Activated T-cell treated with anti-CD3 and anti-CD28 coated beads for 24 hours (primary cell): ENCODE results near the gene CXXC5.

ENCODE experiments used
- DNase-seq: peaks from one replicate; pipeline ENCODE4 v3.0.0-alpha.2; 2020; ENCODE audit warnings: low read depth

CXXC5 gene

DNA sequence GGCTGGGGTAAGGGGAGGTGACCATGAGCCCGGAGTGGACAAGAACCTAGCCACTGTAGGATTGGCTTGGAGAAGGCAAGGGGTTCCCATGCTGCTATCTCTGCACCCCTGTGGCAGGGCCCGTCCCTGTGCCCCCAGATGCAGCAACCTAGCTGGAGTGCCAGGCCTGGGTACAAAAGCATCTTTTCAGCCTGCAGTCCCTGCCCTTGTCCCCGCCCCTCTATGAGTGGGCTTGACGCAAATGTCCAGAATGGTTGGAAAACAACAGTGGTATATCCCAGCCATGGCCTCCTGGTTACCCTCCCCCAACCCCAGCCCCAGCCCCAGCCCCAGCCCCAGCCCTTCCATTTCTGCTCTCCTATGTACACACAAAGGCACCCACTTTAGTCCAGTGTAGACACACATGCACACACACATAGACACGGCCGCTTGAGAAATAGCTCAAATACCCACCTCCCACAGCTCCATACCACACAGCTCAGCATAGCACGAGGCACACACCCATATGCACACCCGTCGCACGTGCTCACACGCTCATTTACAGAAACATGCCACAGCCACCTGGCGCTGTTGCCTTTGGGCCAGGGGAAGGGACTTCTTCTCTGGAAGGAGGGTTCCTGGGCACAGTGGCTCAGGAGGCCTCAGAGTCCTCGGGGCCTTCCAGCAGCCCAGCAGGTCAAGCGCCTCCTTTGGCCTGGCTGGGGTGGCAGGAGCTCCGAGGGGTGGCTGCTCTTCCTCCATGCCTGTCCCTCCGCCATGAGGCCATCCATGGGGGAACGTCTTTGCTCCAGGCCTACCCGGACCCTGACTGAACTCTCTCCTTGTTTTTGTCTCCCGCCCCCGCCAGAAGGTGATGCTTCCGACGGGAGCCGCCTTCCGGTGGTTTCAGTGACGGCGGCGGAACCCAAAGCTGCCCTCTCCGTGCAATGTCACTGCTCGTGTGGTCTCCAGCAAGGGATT is 34.1 kb downstream of the CXXC5 start:
- DNase-seq, result no peak

DNA sequence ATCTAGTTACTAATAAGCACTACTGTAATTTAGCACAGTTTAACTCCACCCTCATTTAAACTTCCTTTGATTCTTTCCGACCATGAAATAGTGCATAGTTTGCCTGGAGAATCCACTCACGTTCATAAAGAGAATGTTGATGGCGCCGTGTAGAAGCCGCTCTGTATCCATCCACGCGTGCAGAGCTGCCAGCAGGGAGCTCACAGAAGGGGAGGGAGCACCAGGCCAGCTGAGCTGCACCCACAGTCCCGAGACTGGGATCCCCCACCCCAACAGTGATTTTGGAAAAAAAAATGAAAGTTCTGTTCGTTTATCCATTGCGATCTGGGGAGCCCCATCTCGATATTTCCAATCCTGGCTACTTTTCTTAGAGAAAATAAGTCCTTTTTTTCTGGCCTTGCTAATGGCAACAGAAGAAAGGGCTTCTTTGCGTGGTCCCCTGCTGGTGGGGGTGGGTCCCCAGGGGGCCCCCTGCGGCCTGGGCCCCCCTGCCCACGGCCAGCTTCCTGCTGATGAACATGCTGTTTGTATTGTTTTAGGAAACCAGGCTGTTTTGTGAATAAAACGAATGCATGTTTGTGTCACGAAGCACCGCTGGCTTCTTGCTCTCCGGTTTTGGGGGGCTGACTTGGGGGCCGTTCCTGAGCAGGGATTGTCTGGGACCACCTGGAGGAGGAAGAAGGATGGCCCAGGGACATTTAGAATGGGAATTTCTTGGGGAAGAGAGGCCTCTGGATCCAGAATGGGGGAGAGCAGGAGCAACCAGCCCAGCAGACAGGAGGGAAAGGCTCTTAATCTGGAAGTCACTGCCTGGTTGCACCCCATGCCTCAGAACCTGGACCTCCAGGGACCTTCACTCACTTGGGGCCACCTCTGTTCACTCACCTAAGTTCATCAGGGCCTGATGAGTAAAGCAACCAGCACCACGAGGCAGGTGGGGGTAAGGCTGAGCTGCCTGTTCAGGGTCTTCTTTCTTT is 35.4 kb downstream of the CXXC5 start:
- DNase-seq, result no peak

- DNase-seq, result no peak
Observed at GRCh38 chr5:139684350-139684880, 36.3 kb downstream of the CXXC5 start.

DNA sequence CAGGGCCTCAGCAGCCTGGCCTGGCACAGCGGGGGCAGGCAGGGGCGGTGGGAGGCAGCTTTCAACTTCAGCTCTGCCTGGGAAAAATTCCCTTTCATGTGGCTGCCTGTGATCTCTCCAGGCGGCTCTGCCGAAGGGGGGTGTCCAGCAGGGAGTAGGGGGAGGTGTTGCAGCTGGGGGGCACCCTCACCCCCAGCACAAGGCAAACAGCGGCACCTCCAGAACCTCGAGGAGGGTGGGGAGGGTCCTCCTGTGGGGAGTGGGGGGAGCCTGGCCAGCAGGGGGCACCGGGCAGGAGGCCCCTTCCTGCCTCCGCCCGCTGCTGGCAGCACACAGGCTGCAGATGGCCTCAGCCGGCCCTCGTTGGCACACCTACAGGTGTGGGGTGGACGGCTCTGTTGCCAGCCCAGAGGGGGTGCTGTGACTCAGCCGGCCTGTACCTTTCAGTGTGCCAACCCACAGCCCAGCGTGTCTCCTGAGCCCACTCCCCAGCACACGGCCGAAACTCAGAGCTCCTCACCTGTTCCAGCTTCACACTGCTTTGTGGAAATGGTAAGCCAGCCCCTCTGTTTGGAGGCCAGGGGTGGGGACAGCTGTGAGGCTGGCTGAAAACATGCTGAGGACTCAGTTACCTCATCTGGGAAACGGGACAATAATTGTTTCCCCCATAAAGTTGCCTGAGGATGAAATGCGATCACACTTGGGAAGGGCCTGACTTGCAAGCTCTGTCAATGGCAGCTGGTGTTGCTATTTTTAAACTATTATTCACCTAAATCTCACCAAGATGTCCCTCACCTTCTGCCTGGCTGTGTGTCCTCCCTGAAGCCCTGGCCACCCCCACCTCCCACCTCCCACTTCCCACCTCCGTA is 37.0 kb downstream of the CXXC5 start:
- DNase-seq, result no peak

- DNase-seq, result no peak
Observed at GRCh38 chr5:139685886-139686285, 37.7 kb downstream of the CXXC5 start.

- DNase-seq, result no peak
Observed at GRCh38 chr5:139686356-139686705, 38.2 kb downstream of the CXXC5 start.

DNA sequence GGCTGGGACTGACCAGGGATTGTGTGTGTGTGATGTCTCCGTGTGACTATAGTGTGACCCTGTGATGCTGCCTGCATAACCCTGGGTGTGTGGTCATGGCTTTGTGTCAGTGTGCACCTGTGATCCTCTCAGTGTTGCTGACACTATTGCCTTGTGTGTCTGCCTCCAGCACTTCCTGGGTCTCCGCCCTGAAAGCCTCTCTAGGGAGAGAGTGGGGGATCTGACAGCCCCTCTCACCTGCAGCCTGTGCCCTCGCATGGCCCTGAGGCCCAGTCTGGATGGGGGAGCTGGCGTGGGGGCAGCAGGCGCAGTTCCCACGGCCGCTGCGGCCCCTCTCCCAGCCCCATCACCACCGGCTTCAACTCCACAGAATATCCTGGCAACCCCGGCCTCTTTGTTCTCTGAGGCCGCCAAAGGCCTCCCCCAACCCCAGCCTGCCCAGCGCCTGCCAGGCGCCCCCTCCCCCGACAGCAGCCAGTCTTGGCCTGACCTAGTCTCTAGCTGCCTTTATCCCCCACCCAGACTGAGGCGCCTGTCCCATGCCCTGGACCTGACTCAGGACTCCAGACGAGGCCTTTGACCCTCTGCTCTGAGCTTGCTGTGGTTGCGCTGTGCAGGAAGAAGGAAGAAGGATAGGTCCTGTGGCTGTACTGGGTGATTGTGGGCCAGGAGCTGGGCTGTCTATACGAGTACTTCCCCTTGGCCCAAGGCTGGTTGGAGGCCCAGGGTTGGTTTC is 38.7 kb downstream of the CXXC5 start:
- no peak for DNase-seq

DNA sequence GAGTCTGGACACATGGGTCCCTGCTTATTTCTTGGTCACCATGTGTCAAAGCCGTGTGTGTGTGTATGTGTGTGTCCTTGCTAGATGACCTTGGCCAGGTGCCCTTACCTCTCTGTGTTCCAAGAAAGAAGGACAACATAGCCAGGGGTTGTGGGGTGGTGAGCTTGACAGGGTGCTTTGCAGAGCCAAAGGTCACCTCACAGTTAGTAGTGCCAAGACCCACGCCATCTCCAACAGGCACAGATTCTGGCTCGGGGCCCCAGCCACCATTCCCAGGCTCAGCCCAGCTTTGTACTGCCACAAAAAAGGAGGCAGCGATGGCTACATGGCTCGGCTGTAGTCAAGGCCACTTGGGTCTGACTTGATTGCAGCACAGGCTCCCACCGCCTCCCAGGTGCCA is 39.5 kb downstream of the CXXC5 start:
- no peak for DNase-seq

DNA sequence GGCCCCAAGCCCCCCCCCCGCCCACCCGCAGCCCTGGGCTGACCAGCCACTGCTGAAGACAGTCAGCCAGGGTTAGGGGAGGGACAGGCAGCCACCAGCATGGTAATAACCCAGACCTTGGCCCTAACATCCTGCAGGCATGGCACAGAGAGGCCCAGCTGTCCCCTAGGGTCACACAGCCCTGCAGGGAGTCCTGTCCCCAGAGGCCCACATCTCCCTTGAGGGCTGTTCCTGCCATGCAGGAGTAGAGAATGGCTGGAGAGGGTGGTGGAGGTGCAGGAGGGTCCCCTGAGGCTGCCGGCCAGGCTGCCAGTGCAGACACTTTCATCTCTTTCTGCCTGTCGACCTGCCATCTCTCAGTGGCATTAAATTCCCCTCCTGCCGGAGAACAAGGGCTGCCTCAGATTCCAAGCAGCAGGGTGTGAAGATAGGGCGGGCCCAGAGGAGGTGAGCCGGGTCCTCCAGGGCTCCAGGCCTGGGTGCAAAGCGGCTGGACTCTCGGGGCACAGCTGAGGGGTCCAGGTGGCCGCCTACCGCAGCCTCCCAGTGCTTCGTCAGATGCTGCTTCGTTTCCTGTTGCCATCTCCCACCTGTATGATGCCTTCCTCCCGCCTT is 40.0 kb downstream of the CXXC5 start:
- no peak for DNase-seq

- DNase-seq, result no peak
Observed at GRCh38 chr5:139688751-139689372, 40.7 kb downstream of the CXXC5 start.

- no peak for DNase-seq
Observed at GRCh38 chr5:139689631-139690063, 41.5 kb downstream of the CXXC5 start.

DNA sequence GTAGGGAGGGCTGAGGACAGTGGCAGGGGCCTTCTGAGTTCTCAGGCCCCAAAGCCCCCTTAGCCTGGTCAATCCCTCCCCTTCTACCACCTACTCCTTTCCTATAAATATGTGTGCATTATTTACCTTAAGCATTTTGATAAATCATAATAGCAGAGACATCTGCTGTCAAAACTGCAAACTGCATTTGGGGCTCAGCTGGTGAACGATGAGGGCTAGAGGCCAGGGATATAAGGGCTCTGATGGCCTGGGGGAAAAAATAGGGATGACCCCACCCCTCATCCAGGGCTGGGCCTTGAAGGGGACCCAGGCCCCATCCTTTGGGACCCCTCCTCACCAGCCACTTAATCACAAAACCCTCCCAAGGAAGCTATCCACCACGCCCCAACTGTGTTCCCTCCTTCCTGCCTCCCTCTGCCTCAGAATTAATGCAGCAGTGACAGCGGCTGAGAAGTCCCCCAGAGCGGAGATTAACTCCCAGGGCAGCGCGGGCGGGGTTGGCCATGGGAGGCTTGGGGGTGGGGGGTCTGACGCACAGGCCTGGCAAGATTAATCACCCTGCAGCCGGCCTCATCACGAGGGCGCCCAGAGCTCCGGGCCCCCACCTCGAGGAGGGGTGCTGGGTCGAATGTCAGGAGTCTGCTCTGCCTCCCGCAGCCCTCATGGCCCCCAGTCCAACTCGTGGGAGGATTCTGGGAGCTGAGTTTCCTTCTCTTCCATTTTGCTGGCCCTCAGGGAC is 42.1 kb downstream of the CXXC5 start:
- no peak for DNase-seq

- DNase-seq, result no peak
Observed at GRCh38 chr5:139690803-139691629, 42.9 kb downstream of the CXXC5 start.

DNA sequence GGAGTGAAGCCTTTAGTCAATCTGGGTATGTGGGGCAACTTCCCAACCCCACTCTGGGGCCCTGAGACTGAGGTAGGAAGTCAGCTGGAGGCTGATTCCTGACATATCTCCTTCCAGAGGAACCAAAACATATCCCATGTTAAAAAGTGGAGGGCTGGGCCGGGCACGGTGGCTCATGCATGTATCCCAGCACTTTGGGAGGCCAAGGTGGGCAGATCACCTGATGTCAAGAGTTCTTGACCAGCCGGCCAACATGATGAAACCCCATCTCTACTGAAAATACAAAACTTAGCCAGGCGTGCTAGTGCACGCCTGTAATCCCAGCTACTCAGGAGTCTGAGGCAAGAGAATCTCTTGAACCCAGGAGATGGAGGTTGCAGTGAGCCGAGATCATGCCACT is 44.0 kb downstream of the CXXC5 start:
- DNase-seq, result no peak

DNA sequence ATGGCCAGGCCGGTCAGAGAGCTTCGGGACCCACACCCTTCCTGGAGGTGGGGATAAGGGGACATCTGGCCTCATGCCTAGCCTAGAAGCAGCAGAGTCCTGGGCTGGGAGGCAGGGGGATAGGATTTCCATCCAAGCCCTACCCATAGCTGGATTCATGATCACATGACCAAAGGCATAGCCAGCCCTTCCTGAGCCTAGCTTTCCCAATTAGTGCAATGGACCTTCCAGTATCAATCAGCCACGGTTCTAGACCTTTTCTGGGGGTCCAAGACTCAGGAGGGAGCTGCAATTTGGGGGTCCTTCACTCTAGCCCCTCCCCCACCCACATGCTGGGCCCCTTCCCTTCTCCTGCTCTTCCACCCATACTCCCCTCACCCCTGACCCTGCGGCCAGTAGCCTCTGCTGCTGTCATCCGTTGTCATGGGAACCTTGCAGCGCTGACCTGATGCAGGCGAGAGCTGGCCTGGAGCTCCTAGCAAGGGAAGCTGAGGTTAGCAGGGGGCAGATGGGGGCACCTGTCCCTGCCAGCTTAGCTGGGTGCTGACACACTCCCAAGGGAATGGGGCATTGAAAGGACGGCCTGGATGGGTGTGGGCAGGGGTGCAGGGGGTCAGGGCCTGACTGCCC is 44.6 kb downstream of the CXXC5 start:
- no peak for DNase-seq

- no peak for DNase-seq
Observed at GRCh38 chr5:139693676-139694364, 45.7 kb downstream of the CXXC5 start.

DNA sequence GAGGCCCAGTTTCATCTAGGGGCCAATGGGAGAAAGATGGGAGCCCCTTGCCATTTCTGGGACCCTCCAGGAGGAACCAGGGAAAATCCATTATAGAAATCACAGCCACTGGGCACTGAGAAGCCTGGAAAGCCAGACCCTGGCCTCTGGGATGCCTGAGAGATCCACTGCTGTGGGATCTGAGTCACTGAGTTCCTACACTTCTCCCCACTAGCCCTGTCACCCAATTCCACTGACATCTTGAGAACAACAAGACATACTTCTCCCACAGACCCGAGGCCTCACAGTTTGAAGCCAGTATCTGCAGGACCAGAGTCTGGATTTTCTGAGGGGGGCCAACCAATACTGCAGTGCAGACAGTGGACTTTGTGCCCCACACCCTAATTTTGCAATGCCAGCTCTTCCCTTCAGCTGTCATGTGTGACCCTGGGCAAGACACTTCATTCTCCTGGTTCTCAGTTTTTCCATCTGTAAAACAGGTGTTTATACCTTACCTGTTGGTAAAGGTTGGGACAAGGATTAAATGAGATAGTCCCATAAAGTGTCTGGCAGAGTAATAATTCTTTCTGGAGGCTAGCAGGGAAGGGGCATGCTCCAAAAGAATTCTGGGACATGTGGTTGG is 46.5 kb downstream of the CXXC5 start:
- no peak for DNase-seq
